Activated naive CD8-positive, alpha-beta T cell treated with anti-CD3 and anti-CD28 coated beads, Interleukin-2, amount 10 ng/mL, durations not matched to agents 7 days and 5 days (primary cell): Measurements from ENCODE around the gene MERTK. TPM values are rescaled to one million over a fixed set of nuclear protein-coding genes. Genes with fewer than 3 reads are reported as not detected.
"Not testable (repeated sequence)": the region's sequence is repeated elsewhere in the genome, so short reads cannot be mapped to it uniquely, and the experiment has no call there.

ENCODE experiments used
- ATAC-seq: fragments of 150-1000 bp; cut with Tn5 transposase; one replicate; pipeline ENCODE4 v1.10.0; 2021; ENCODE audit warnings: low read depth, moderate library complexity
- POLR2A ChIA-PET: fragments of 350-600 bp; sonication (Branson Sonifier 250); formaldehyde crosslinking; loops from one replicate; lab custom pipeline; 2021; ENCODE audit warnings: antibody characterized with exemption; lab: Charles Lee
- DNase-seq: peaks from one replicate; pipeline ENCODE4 v3.0.0; 2021
- H3K27ac Mint-ChIP-seq: one replicate; pipeline ENCODE4 v1.8.0; 2022; ENCODE audit warnings: mild to moderate bottlenecking, mixed read lengths
- H3K27me3 Mint-ChIP-seq: one replicate; pipeline ENCODE4 v1.8.0; 2022; ENCODE audit warnings: mild to moderate bottlenecking, moderate library complexity, mixed read lengths
- H3K36me3 Mint-ChIP-seq: one replicate; pipeline ENCODE4 v1.8.0; 2021; ENCODE audit warnings: mild to moderate bottlenecking, mixed read lengths
- H3K4me1 Mint-ChIP-seq: one replicate; pipeline ENCODE4 v1.8.0; 2021; ENCODE audit warnings: mixed read lengths
- H3K4me3 Mint-ChIP-seq: one replicate; pipeline ENCODE4 v1.8.0; 2022; ENCODE audit warnings: mild to moderate bottlenecking, moderate library complexity, mixed read lengths
- H3K9me3 Mint-ChIP-seq: one replicate; pipeline ENCODE4 v1.8.0; 2021; ENCODE audit warnings: mixed read lengths
- total RNA-seq, 2 experiments: library from RNA; stranded (reverse); gene quantifications; one replicate each; pipeline ENCODE4 v1.2.3, GENCODE V29; 2021

Gene MERTK
- total RNA-seq, 2 experiments from 2014 or later: 0.74 to 0.89 TPM

GRCh38 chr2:112024231-112024630 is 125.8 kb downstream of the MERTK start:
- POLR2A ChIA-PET: no interaction called here
- Mint-ChIP-seq H3K4me3 (no peak overlapping the region), H3K27me3 (peaks cover 5% of the 10 kb centered on the region)

GRCh38 chr2:112024896-112025491 is 126.6 kb downstream of the MERTK start:
- H3K4me3 Mint-ChIP-seq: no peak overlapping the region
- no peak overlapping the region for H3K27ac Mint-ChIP-seq
- H3K4me1 Mint-ChIP-seq: no peaks in the 10 kb centered on the region
- H3K27me3 Mint-ChIP-seq: peaks cover 6% of the 10 kb centered on the region
- H3K36me3 Mint-ChIP-seq: no peaks in the 10 kb centered on the region
- no peaks in the 10 kb centered on the region for H3K9me3 Mint-ChIP-seq
- POLR2A ChIA-PET: no interaction called here
- no peak for DNase-seq
- no peak for ATAC-seq

More at GRCh38 chr2:112024231-112024630, 125.8 kb downstream of the MERTK start:
- Mint-ChIP-seq H3K27ac (no peak overlapping the region), H3K4me1 (no peaks in the 10 kb centered on the region), H3K9me3 (no peaks in the 10 kb centered on the region), H3K36me3 (no peaks in the 10 kb centered on the region)
- no peak for ATAC-seq
- DNase-seq: no peak

GRCh38 chr2:112026509-112026908 is 128.1 kb downstream of the MERTK start:
- H3K4me3 Mint-ChIP-seq: no peak overlapping the region
- H3K27me3 Mint-ChIP-seq: peaks cover 8% of the 10 kb centered on the region
- no peak overlapping the region for H3K27ac Mint-ChIP-seq
- H3K36me3 Mint-ChIP-seq: no peaks in the 10 kb centered on the region
- peaks cover under 1% of the 10 kb centered on the region for H3K4me1 Mint-ChIP-seq
- no peaks in the 10 kb centered on the region for H3K9me3 Mint-ChIP-seq
- POLR2A ChIA-PET: no interaction called here
- ATAC-seq (no peak), DNase-seq (no peak)

GRCh38 chr2:112027767-112028166 is 129.4 kb downstream of the MERTK start:
- POLR2A ChIA-PET: no interaction called here
- Mint-ChIP-seq H3K4me3 (no peak overlapping the region), H3K27ac (no peak overlapping the region), H3K36me3 (no peaks in the 10 kb centered on the region), H3K27me3 (peaks cover 13% of the 10 kb centered on the region), H3K9me3 (no peaks in the 10 kb centered on the region), H3K4me1 (peaks cover 4% of the 10 kb centered on the region)
- ATAC-seq: no peak
- DNase-seq: no peak

- POLR2A ChIA-PET: no interaction called here
- no peaks in the 10 kb centered on the region for H3K9me3 Mint-ChIP-seq
- H3K4me1 Mint-ChIP-seq: peaks cover 4% of the 10 kb centered on the region
- H3K27ac Mint-ChIP-seq: no peak overlapping the region
- no peaks in the 10 kb centered on the region for H3K36me3 Mint-ChIP-seq
- DNase-seq (no peak), ATAC-seq (no peak)
- no peak overlapping the region for H3K4me3 Mint-ChIP-seq
- H3K27me3 Mint-ChIP-seq: peaks cover 13% of the 10 kb centered on the region
These were observed 130.8 kb downstream of the MERTK start for GRCh38 chr2:112029164-112029563.

- H3K36me3 Mint-ChIP-seq: no peaks in the 10 kb centered on the region
- H3K27me3 Mint-ChIP-seq: peaks cover 13% of the 10 kb centered on the region
- no peaks in the 10 kb centered on the region for H3K9me3 Mint-ChIP-seq
- H3K27ac Mint-ChIP-seq: no peak overlapping the region
- DNase-seq: no peak
- ATAC-seq: no peak
- POLR2A ChIA-PET: no interaction called here
- H3K4me1 Mint-ChIP-seq: peaks cover 4% of the 10 kb centered on the region
- H3K4me3 Mint-ChIP-seq: no peak overlapping the region
These were observed 133.2 kb downstream of the MERTK start for GRCh38 chr2:112031473-112032223.

GRCh38 chr2:112032224-112032586 is 133.8 kb downstream of the MERTK start:
- no peak overlapping the region for H3K4me3 Mint-ChIP-seq
- H3K4me1 Mint-ChIP-seq: peaks cover 4% of the 10 kb centered on the region
- no peaks in the 10 kb centered on the region for H3K9me3 Mint-ChIP-seq
- POLR2A ChIA-PET: no interaction called here
- ATAC-seq (no peak), DNase-seq (no peak)
- no peak overlapping the region for H3K27ac Mint-ChIP-seq
- H3K27me3 Mint-ChIP-seq: peaks cover 13% of the 10 kb centered on the region
- no peaks in the 10 kb centered on the region for H3K36me3 Mint-ChIP-seq

- Mint-ChIP-seq H3K27ac (no peak overlapping the region), H3K27me3 (peaks cover 17% of the 10 kb centered on the region), H3K4me3 (no peak overlapping the region), H3K36me3 (no peaks in the 10 kb centered on the region), H3K9me3 (peaks cover 3% of the 10 kb centered on the region), H3K4me1 (peaks cover 4% of the 10 kb centered on the region)
- DNase-seq (no peak), ATAC-seq (no peak)
- POLR2A ChIA-PET: no interaction called here
These were observed 134.5 kb downstream of the MERTK start for GRCh38 chr2:112032689-112033465.

- Mint-ChIP-seq H3K36me3 (no peaks in the 10 kb centered on the region), H3K4me3 (no peak overlapping the region), H3K9me3 (peaks cover 7% of the 10 kb centered on the region), H3K4me1 (peaks cover 4% of the 10 kb centered on the region), H3K27ac (no peak overlapping the region), H3K27me3 (peaks cover 19% of the 10 kb centered on the region)
- DNase-seq: no peak
- ATAC-seq: no peak
- POLR2A ChIA-PET: no interaction called here
These were observed 135.2 kb downstream of the MERTK start for GRCh38 chr2:112033600-112033999.

GRCh38 chr2:112034924-112035323 is 136.5 kb downstream of the MERTK start:
- no peak for DNase-seq
- Mint-ChIP-seq H3K36me3 (no peaks in the 10 kb centered on the region), H3K4me1 (peaks cover 4% of the 10 kb centered on the region), H3K27me3 (peaks cover 17% of the 10 kb centered on the region), H3K9me3 (peaks cover 7% of the 10 kb centered on the region), H3K27ac (no peak overlapping the region), H3K4me3 (no peak overlapping the region)
- POLR2A ChIA-PET: no interaction called here
- no peak for ATAC-seq

- Mint-ChIP-seq H3K4me1 (peaks cover 4% of the 10 kb centered on the region), H3K36me3 (no peaks in the 10 kb centered on the region), H3K4me3 (no peak overlapping the region), H3K9me3 (peaks cover 7% of the 10 kb centered on the region), H3K27ac (no peak overlapping the region), H3K27me3 (peaks cover 13% of the 10 kb centered on the region)
- POLR2A ChIA-PET: no interaction called here
- DNase-seq (no peak), ATAC-seq (no peak)
These were observed 137.4 kb downstream of the MERTK start for GRCh38 chr2:112035786-112036185.

- ATAC-seq, H3K36me3 Mint-ChIP-seq, H3K4me3 Mint-ChIP-seq, POLR2A ChIA-PET, DNase-seq, H3K27me3 Mint-ChIP-seq, H3K9me3 Mint-ChIP-seq, H3K27ac Mint-ChIP-seq, H3K4me1 Mint-ChIP-seq: not testable (repeated sequence)
These were observed 141.1 kb downstream of the MERTK start for GRCh38 chr2:112039556-112039955.

GRCh38 chr2:112040066-112040465 is 141.7 kb downstream of the MERTK start:
- ATAC-seq, DNase-seq, H3K27me3 Mint-ChIP-seq, H3K36me3 Mint-ChIP-seq, H3K4me1 Mint-ChIP-seq, H3K27ac Mint-ChIP-seq, H3K9me3 Mint-ChIP-seq, H3K4me3 Mint-ChIP-seq, POLR2A ChIA-PET: not testable (repeated sequence)

- POLR2A ChIA-PET, DNase-seq, H3K4me1 Mint-ChIP-seq, H3K4me3 Mint-ChIP-seq, ATAC-seq, H3K36me3 Mint-ChIP-seq, H3K27ac Mint-ChIP-seq, H3K9me3 Mint-ChIP-seq: not testable (repeated sequence)
- H3K27me3 Mint-ChIP-seq: peaks cover 14% of the 10 kb centered on the region
These were observed 143.1 kb downstream of the MERTK start for GRCh38 chr2:112041460-112041859.
